NCI-H526 (cell line): ENCODE data around the gene TMA7B.
"Not testable (repeated sequence)": the region's sequence is repeated elsewhere in the genome, so short reads cannot be mapped to it uniquely, and the experiment has no call there.

Experiments
- DNase-seq, 2 experiments: peaks; one replicate each; lab custom pipeline; 2025; lab: John Stamatoyannopoulos, UW

Gene TMA7B

DNA sequence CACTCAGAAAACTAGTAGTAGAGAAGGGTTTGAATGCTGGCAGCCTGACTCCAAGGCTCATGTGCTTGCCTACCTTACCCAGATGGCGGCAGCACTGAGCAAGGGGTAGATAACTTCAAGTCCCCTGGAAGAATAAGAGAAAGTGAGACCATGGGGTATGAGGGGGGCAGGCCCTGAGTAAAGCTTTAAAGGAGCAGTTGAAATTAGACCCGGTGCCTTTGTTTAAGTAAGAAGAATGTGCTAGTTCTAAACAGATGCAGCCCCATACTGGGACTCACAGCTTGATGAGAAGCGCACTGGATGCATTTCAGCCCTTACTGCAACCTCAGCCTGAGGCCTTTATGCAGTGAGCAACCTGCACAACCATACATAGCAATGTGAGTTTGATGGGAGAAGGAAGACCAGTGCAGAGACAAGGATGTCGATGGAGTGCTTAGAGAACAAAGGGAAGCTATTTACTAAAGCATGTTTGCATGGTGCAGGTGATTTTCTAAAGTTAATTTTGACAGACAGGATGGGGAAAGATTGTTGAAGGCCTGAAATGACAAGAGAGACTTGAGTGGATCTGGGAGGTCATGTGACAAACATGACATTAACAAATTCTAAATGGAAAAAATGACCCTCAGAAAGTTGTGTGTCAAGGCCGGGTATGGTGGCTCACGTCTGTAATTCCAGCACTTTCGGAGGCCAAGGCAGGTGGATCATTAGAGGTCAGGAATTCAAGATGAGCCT lies 27.1 kb upstream of the TMA7B start:
- DNase-seq = peak in 1 of 2 experiments; percentile 16

DNA sequence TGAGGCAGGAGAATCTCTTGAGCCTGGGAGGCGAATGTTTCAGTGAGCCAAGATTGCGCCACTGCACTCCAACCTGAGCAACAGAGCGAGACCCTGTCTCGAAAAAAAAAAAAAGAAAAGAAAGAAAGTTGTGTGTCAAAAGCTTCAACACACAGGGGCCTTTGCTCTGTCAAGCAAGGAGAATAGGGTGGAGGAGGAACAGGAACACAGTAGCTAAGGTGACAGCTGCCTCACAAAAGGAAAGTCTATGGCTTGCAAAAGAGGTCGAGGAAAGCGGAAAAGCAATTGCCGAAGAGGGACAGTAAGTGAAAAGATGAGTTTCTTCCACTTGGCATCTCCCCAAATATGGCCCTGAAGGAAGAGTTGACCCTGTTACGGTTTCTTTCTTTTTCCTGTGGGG lies 26.5 kb upstream of the TMA7B start:
- no peak for DNase-seq

DNA sequence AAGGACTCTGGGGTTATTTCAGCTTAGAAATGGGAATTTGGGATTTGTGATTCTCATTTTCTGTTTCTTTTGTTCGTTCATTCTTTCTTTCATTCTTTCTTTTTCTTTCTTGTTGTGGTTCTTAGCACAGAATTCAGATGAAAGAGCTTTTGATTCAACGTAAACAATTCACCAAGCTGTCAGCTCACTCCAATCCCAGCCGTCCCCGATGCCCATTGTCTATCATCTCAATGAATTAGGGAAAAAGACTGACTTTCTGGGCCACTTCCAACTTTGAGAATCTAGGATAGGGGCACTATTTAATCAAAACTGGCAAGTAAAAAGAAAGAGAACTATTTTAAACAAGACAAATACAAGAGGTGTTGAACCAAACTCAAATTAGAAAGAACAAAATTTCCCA lies 25.1 kb upstream of the TMA7B start:
- no peak for DNase-seq

DNA sequence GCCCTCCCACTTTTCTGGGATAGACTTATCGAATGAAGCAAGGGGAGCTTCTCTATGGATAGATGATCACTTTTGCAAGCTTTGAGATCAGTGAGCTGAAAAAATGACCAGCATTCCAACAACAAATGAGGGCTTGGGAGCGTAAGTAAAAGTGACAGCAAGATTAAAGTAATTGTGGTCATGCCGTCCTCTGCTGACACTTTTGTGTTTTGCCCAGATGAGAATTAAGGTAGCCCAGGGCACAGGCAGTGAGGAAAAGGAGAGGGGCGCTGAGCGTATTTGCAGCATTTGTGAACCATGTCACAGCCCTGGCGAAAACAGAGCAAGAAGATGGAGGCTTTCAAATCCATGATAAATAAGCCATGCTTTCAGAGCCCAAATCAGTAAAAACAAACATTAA lies 24.6 kb upstream of the TMA7B start:
- no peak for DNase-seq

DNA sequence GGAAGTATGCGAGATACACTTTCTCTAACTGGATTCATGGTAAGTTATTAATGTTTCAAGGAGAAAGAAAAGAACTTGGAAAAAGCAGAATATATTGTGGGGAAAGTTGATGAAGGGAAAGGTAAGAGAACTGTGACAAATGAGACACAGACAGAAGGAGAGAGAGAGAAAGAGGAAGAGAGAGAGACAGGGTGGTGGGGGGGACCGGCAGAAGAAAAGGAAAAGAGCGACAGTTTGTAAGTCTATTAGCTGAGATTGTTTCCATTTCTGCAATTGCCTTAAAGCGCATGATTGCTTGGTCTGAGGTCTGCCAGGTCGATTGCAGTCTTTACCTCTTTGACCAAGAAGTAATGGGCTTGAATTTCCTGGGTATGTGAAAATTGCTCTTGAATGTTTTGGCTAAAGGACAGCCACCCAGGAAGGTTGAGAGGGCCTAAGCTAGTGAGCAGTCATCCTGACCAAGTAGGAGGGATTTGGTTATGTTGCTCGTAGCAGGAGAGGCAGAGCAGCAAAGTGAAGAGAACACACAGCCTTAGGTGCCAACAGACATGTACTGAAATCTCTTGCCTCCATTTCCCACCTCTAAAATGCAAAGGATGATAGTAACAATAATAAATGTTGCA lies 23.6 kb upstream of the TMA7B start:
- no peak for DNase-seq

DNA sequence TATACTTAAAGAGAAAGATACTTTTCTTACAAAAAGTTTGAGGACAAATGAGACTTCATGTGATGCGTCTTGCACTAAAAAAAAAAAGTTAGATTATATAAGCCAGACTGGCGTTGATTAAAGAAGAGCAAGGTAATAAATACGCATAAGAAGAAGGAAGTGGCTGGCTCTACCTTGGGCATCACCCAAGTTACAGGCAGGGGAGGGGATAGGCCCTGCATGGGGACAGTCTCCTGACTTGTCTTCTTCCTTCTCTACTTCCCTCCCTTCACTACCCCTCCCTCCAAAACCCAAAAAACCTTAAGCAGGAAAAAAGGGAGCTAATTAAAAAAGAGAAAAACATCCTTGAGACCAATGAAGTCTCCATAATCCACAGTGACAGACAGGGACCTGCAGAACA lies 22.3 kb upstream of the TMA7B start:
- DNase-seq = no peak

DNA sequence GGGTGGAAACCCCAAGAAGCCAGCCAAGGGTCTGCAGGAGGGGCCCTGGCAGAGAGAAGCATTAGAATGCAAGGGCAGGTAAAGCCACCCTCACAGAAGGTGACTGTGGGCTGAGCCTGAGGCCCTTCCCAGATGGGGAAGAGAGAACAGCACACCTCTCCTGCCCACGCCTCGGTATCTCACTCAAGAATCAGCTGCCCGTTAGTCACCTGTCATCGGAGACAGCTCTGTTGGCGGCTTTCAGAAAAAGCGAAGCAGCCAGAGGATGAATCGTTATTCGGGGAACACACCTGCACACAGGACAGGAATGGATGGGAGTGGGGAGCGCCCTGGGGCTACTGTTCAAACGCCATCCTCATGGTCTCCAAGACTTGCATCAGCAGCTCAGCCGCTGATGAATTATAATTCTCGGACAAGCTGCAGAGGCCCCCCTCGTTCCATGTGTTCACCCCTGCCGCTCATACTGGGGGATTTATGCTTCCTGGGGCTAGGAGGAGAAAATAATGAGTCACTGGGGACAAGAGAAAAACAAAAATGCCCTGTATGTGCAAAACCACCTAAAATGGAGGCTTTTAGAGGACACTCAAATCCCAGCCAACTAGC lies 21.6 kb upstream of the TMA7B start:
- no peak for DNase-seq

DNA sequence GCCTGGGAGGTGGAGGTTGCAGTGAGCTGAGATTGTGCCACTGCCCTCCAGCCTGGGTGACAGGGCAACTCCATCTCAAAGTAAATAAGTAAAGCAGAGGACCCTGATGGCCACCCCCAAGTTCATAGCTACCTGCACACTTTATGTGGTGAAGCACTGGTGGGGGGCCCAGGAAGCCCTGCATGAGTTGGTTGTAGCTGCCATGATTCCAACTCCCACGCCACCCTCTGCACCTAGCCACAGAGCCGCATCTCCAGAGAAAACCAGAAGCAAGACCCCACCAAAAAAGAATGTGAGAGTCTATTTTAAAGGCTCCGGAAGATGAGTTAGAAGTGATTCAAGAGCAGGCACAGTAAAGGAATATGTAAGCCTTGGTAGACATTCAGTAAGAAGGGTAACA lies 20.4 kb upstream of the TMA7B start:
- DNase-seq = no peak

DNA sequence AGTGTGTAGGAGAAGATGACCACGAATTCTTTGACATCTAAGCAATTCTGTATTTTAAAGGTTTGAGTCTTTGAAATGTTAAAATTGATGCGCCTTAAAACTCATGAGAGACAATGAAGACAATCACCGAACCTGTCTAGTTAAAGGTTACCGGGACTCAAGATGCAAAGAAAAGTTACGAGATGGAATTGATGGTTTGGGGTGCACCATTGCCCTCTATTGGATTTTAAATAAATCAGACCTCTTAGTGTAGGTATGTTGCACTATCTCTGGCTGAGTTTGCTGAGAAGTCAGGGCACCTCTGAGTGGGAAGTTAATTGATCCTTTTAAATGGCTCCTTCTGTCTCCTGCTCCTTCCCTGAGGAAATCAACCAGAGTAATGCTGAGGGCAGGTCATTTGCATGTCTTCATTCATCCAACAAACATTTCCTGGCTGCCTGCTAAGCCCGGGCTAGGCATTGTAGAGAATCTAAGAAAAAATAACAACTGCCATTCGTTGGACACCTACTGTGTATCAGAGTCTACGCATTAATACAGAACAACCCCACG lies 19.4 kb upstream of the TMA7B start:
- DNase-seq = peak in 1 of 2 experiments; percentile 29

DNA sequence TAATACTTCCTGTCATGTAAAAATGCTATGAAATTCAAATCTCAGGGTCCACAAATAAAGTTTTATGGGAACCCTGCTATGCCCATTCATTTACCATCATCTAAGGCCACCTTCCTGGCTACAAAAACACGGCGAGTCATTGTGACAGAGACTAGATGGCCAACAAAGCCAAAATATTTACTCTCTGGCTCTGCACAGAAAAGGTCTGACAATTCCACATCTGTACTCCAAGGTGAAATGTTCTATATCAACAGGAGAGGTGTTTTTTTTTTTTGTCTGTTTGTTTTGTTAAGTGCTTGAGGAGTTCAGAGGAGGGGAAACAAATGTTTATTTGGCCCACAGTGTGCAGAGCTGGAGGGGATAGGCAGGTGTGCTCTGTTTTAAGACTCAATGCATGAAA lies 18.6 kb upstream of the TMA7B start:
- peak in 1 of 2 experiments; percentile 81 for DNase-seq

DNA sequence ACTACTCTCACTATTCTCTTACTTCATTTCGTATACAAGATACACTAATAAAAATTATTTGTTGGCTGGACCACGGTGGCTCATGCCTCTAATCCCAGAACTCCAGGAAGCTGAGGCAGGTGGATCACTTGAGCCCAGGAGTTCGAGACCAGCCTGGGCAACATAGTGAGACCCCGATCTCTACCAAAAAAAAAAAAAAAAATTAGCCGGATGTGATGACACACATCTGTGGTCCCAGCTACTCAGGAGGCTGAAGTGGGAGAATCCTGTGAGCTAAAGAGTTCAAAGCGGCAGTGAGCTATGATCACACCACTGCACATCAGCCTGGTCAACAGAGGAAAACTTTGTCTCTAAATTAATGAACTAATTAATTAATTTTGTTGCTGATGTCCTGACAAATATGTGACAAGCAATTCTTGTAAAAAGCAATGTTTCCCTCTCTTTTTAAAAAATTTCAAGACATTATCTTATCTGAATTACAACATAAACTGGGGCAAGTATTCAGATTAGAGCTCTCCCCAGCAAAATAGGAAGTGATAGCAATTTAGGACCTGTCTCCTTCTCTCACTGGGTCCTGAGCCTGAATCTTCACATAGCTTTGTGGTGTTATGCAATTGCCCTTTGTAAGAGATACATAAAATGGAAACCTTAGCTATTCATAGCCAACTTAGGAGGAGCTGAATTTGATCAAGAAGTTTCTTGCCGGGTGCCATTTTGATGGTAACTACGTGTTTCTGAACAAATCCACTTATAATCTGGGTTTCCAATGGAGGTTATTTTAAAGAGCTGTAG lies 17.6 kb upstream of the TMA7B start:
- DNase-seq = no peak

DNA sequence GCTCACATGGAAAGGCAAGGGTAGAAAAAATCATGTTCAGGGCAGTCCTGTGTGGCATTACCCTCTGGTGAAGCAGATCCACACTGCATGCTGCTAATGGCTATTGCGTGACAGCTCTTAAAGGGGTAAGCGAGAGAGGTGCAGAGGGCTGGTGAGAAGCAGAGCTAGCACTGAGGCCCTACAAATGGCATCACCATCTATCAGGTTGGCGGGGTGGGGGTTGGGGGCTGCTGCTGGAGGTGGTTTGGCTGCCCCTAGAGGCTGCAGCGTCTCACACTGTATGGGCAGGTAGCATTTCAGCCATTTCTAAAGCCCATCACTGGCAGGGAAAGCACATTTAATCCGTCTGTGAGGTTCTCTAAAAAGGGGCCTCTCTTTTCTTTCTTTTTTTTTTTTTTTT lies 16.9 kb upstream of the TMA7B start:
- DNase-seq = peak in 1 of 2 experiments; percentile 13

DNA sequence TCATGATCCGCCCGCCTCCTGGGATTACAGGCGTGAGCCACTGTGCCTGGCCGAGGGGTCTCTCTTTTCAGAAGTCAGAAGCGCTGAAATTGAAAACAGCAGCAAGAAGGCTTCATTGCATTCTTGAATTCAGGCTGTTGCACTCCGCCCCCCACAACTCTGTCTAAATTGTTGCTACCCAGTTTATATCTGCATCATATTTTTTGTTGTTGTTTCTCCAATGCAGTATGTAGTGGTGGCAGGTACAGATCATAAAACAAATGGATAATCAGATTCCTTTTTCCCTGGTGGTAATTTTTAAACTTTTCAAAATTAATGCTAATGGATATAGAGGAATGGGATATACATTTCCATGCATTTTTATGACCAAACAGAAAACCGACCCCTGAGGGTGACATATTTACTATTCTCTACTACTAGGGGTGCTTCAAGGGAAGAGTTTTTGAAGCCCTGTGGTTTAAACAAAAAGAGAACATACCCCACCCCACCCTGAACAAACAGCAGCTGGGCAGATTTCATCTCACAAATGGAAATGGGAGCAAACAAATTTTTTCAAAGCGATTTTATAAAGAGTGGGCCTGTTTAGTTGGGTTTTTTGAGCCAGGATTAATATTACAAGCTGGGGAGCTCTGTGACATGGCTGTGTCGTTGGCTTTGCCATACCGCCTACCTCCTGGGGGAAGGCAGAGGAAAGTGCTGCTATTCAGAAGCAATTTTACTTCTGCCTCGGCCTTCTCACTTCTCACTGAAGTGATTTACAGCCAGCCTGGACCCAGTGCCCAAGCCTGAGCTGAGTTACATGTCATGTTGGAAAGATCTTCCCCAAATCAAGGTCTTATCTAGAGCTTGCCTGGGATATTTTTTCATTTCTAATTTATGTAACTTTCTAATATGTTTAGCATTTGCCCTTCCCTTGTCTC lies 16.0 kb upstream of the TMA7B start:
- peak in 1 of 2 experiments; percentile 40 for DNase-seq

DNA sequence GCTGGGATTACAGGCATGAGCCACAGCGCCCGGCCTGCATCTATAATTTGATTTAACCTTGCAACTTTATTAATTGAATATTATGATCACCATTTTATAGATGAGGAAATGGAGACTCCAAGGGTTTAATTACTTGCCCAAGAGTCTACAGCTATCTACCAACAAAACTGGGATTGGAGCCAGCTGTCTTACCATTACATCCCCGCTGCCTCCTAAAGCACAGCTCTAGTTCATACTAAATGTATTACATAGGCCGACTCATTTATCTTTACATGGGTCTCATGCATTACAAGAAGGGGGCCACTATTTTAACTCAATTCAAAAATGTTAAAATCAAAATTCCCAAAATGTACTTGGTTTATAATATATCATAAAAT lies 14.1 kb upstream of the TMA7B start:
- no peak for DNase-seq

DNA sequence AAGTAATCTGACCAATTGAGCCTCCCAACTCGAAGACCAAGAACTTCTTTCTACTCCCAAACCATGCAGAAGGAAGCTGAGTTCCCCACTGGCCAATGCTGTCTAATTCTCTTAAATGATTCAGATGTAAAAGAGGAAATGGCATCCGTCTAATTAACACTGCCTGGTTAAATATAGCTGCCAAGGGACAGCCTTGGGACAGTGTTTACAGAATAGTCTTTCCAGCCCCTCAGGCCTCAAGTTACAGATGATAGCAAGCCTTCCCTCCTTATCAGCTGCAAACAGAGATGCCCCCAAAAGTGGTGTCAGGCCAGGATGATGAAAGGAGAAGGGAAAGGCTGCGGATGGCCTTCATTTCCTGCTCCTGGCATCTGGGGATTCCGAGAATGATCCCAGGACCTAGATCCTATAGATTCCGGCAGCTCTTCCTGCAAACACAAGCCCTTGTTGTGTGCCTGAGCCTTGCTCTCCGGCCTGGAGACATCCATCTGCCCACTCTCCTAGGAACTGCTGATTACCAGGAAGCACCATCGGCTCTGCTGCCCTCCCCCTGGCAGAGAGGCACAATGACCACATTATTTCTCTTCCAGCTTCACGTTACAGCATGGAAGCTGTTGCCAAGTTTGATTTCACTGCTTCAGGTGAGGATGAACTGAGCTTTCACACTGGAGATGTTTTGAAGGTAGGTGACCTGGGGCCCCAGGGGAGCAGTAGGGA lies 13.5 kb upstream of the TMA7B start:
- DNase-seq = peak; percentile 39 to 48

DNA sequence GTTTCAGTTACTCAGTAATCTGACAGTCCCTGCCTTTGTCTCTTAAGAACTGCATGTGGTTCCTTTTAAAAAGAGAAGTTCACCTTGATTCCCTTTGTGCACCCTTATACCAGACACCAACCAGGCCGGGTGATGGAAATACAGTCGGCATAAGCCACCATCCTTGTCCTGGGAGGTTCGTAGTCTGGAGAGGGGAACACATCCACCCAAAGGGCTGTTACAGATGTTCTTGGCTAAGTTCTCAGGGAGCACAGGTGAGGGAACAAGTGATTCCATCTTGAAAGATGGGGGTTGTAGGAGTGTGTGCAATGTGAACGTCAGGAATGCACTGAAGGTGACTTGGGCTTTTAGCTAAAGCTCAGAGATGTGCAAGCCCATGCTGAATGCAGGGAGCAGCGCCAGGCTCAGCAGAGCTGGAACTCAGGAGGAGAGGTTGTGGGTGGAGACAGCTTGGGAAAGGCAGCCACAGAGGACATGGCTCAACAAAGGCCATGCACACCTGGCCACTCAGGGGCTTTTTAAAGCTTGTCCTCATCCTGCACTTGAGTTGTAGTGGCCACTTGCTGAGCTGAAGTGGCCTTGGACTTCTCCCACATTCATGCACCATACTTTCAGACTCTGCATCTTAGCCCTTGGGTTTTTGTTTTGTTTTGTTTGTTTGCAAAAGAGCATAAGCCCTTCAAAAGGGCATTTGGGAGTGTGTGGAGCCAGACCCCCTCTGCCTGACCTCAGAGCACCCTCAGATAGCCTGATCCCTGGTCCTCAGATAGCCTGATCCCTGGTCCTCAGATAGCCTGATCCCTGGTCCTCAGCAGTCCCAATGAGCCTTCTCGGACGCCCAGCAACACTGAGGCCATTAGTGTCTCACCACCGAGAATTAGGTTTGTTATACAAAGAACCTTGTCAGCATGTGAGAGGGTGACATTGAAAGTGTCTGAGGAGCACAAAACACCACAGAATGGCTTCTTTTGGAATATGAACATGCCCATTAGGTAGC lies 12.7 kb upstream of the TMA7B start:
- no peak for DNase-seq

DNA sequence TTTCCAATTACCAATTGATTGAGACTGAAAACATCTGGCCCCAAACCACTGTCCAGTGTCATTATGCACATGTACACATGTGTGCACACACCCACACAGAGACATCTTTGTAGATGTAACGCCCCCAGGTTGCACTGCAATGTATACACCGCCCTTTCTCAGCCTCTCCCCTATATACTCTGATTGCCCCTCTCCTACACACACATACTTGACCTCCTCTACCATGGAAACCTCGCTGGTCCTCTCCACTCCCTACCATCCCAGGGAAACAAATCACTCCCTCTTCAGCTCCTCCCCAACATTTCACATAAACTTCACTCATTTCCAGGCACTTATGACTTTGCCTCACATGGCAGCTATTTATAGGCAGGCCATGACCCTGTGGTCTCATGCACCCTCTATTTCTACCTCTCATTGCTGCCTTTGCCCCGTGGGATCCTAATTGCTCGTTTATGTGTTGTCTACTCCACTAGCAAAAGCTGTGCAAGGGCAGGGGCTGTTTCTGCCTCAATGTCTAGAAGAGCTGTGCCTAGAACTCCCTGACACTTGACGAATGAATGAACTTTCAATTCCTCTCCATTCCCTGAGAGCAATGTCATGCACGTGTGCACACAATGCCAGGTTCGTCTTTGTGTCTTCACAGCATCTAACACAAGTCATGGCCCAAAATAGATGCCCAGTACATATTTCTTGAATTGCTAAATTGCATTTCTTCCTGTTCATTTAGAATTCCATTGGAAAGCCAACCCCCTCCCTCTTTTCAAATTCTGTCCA lies 10.0 kb upstream of the TMA7B start:
- no peak for DNase-seq

DNA sequence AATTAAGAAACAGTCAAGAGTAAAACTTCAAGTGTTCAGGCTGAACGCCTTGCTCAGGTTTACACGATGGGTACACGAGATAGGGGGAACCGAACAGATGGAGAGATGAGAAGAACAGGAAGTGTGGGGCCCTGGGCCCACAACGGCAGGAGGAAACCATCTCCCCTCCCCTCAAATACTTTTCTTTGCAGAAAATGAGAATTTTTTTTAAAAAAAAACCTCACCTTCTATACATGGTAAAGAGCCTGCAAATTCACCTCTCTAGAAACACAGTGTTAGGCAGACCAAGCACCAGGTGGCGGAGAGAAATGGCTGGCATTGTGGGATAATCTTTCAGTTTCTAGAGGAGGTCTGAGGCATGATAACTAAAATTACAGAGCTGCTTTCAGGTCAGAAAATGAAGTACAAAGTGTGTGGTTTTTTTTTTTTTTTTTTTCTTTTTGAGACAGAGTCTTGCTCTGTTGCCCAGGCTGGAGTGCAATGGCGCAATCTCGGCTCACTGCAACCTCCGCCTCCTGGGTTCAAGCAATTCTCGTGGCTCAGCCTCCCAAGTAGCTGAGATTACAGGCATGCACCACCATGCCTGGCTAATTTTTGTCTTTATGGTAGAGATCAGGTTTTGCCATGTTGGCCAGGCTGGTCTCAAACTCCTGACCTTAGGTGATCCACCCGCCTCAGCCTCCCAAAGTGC lies 8.4 kb upstream of the TMA7B start:
- DNase-seq = not testable (repeated sequence)
